Muscle of leg (tissue), 11 donors: ENCODE measurements around the gene TMEM164. TPM values are rescaled to one million over a fixed set of nuclear protein-coding genes. Genes with fewer than 3 reads are reported as not detected.
A peak's percentile ranks its signal among the peaks of the same experiment; 100 is the strongest.

ENCODE experiments used
- DNase-seq: peaks from one replicate; pipeline ENCODE4 v3.0.0; 2013
- H3K27ac ChIP-seq: one replicate; pipeline ENCODE4 v1.5.1; 2013; ENCODE audit warnings: mild to moderate bottlenecking, low read length, control low read depth
- H3K27me3 ChIP-seq: one replicate; pipeline ENCODE4 v1.6.1; 2013; ENCODE audit warnings: low read length; ENCODE audit not compliant: control insufficient read depth, insufficient read depth
- H3K36me3 ChIP-seq: one replicate; pipeline ENCODE4 v1.6.1; 2013; ENCODE audit warnings: low read length; ENCODE audit not compliant: control insufficient read depth, insufficient read depth
- H3K4me1 ChIP-seq: one replicate; pipeline ENCODE4 v1.6.1; 2013; ENCODE audit warnings: low read length; ENCODE audit not compliant: control insufficient read depth, insufficient read depth
- H3K4me3 ChIP-seq: one replicate; pipeline ENCODE4 v1.5.1; 2013; ENCODE audit warnings: low read length, control low read depth
- H3K9me3 ChIP-seq: replicated peaks from 2 replicates; pipeline ENCODE4 v1.6.1; 2013; ENCODE audit warnings: low read depth, low read length; ENCODE audit not compliant: control insufficient read depth
- WGBS: methylation state at CpG from one replicate; pipeline ENCODE4 v1.1.5; 2013; ENCODE audit warnings: missing lambda C conversion rate; ENCODE audit not compliant: insufficient coverage; 5-methylcytosine and 5-hydroxymethylcytosine counted together
- polyA plus RNA-seq, 8 donors: library from polyadenylated mRNA; unstranded; fragments of 120-200 nt; gene quantifications; one replicate each; pipeline versions ENCODE4 v1.2.1 to v1.2.3, GENCODE V29; 2013; ENCODE audit warnings: inconsistent platforms in 1 of 8, low replicate concordance in 1 of 8; ENCODE audit not compliant: insufficient read length in 8 of 8, insufficient read depth in 1 of 8
- total RNA-seq: library from RNA; stranded (reverse); fragments of 120-200 nt; gene quantifications from one replicate; pipeline ENCODE4 v1.2.4, GENCODE V29; 2013

The TMEM164 gene
- total and polyA plus RNA-seq, 9 donors: 17.9 to 33.5 (median 26.3) TPM

GRCh38 chrX:110049096-110049495 is 46.2 kb downstream of the TMEM164 start:
- 29% methylated on average over 1 of the region's 1 CpG for WGBS
- Histone ChIP-seq H3K27ac (no peak overlapping the region), H3K4me3 (no peak overlapping the region), H3K36me3 (no peaks in the 10 kb centered on the region), H3K9me3 (no peaks in the 10 kb centered on the region), H3K4me1 (peaks cover 7% of the 10 kb centered on the region), H3K27me3 (peaks cover 12% of the 10 kb centered on the region)
- no peak for DNase-seq

GRCh38 chrX:110050386-110050785 is 47.5 kb downstream of the TMEM164 start:
- H3K4me1 ChIP-seq: peaks cover 4% of the 10 kb centered on the region
- H3K27ac ChIP-seq: no peak overlapping the region
- WGBS: 63% methylated on average over 2 of the region's 2 CpGs
- H3K9me3 ChIP-seq: no peaks in the 10 kb centered on the region
- no peak overlapping the region for H3K4me3 ChIP-seq
- no peak for DNase-seq
- peaks cover 10% of the 10 kb centered on the region for H3K27me3 ChIP-seq
- peaks cover 4% of the 10 kb centered on the region for H3K36me3 ChIP-seq

- H3K4me3 ChIP-seq: no peak overlapping the region
- H3K27me3 ChIP-seq: peaks cover 9% of the 10 kb centered on the region
- peaks cover 4% of the 10 kb centered on the region for H3K36me3 ChIP-seq
- 50% methylated on average over 1 of the region's 2 CpGs for WGBS
- no peak for DNase-seq
- H3K27ac ChIP-seq: no peak overlapping the region
- no peaks in the 10 kb centered on the region for H3K4me1 ChIP-seq
- no peaks in the 10 kb centered on the region for H3K9me3 ChIP-seq
Measured at GRCh38 chrX:110050901-110051300, 48.0 kb downstream of the TMEM164 start.

- no CpG with 5 or more reads among the region's 2 CpGs for WGBS
- Histone ChIP-seq H3K27ac (no peak overlapping the region), H3K36me3 (peaks cover 4% of the 10 kb centered on the region), H3K4me3 (no peak overlapping the region), H3K9me3 (no peaks in the 10 kb centered on the region), H3K27me3 (peaks cover 9% of the 10 kb centered on the region), H3K4me1 (no peaks in the 10 kb centered on the region)
- DNase-seq: peak; percentile 17
Measured at GRCh38 chrX:110051559-110051958, 48.6 kb downstream of the TMEM164 start.

- no peak for DNase-seq
- H3K27ac ChIP-seq: no peak overlapping the region
- H3K4me1 ChIP-seq: no peaks in the 10 kb centered on the region
- H3K4me3 ChIP-seq: no peak overlapping the region
- peaks cover 4% of the 10 kb centered on the region for H3K36me3 ChIP-seq
- no peaks in the 10 kb centered on the region for H3K9me3 ChIP-seq
- peaks cover 9% of the 10 kb centered on the region for H3K27me3 ChIP-seq
Measured at GRCh38 chrX:110052303-110052702, 49.4 kb downstream of the TMEM164 start.

- no CpG with 5 or more reads among the region's 1 CpG for WGBS
- Histone ChIP-seq H3K27me3 (peaks cover 9% of the 10 kb centered on the region), H3K27ac (no peak overlapping the region), H3K9me3 (no peaks in the 10 kb centered on the region), H3K4me3 (no peak overlapping the region), H3K36me3 (peaks cover 4% of the 10 kb centered on the region), H3K4me1 (no peaks in the 10 kb centered on the region)
- DNase-seq: no peak
Measured at GRCh38 chrX:110053453-110053852, 50.5 kb downstream of the TMEM164 start.

GRCh38 chrX:110055616-110056015 is 52.7 kb downstream of the TMEM164 start:
- H3K27me3 ChIP-seq: peaks cover 3% of the 10 kb centered on the region
- DNase-seq: no peak
- no peaks in the 10 kb centered on the region for H3K9me3 ChIP-seq
- no peak overlapping the region for H3K27ac ChIP-seq
- WGBS: 93% methylated on average over 3 of the region's 4 CpGs
- no peak overlapping the region for H3K4me3 ChIP-seq
- H3K36me3 ChIP-seq: peaks cover 4% of the 10 kb centered on the region
- no peaks in the 10 kb centered on the region for H3K4me1 ChIP-seq

- H3K4me3 ChIP-seq: no peak overlapping the region
- H3K27me3 ChIP-seq: peaks cover 3% of the 10 kb centered on the region
- H3K9me3 ChIP-seq: no peaks in the 10 kb centered on the region
- H3K27ac ChIP-seq: no peak overlapping the region
- H3K4me1 ChIP-seq: no peaks in the 10 kb centered on the region
- no peak for DNase-seq
- no CpG with 5 or more reads among the region's 1 CpG for WGBS
- peaks cover 4% of the 10 kb centered on the region for H3K36me3 ChIP-seq
Measured at GRCh38 chrX:110056419-110056818, 53.5 kb downstream of the TMEM164 start.

GRCh38 chrX:110059410-110059809 is 56.5 kb downstream of the TMEM164 start:
- H3K27me3 ChIP-seq: peaks cover 13% of the 10 kb centered on the region
- no peak overlapping the region for H3K4me3 ChIP-seq
- DNase-seq: no peak
- no peaks in the 10 kb centered on the region for H3K4me1 ChIP-seq
- H3K9me3 ChIP-seq: no peaks in the 10 kb centered on the region
- peaks cover 2% of the 10 kb centered on the region for H3K36me3 ChIP-seq
- H3K27ac ChIP-seq: peak overlapping the region; percentile 3
- no CpG with 5 or more reads among the region's 3 CpGs for WGBS

GRCh38 chrX:110060317-110060716 is 57.4 kb downstream of the TMEM164 start:
- Histone ChIP-seq H3K4me1 (no peaks in the 10 kb centered on the region), H3K27ac (no peak overlapping the region)
- DNase-seq: no peak

GRCh38 chrX:110060846-110061537 is 58.1 kb downstream of the TMEM164 start:
- no peaks in the 10 kb centered on the region for H3K4me1 ChIP-seq
- DNase-seq: no peak
- no peak overlapping the region for H3K27ac ChIP-seq
- H3K36me3 ChIP-seq: no peaks in the 10 kb centered on the region
- H3K4me3 ChIP-seq: no peak overlapping the region
- no CpG with 5 or more reads among the region's 1 CpG for WGBS
- no peaks in the 10 kb centered on the region for H3K9me3 ChIP-seq
- H3K27me3 ChIP-seq: peaks cover 11% of the 10 kb centered on the region

More at GRCh38 chrX:110060317-110060716, 57.4 kb downstream of the TMEM164 start:
- no peaks in the 10 kb centered on the region for H3K36me3 ChIP-seq
- no peaks in the 10 kb centered on the region for H3K9me3 ChIP-seq
- peaks cover 11% of the 10 kb centered on the region for H3K27me3 ChIP-seq
- H3K4me3 ChIP-seq: no peak overlapping the region
